GM19467 (cell line): ENCODE results near the gene MAPK11.

Experiments
- ATAC-seq: cut with Tn5 transposase; IDR thresholded peaks from one replicate; pipeline ENCODE4 v1.9.1; 2021; ENCODE audit warnings: mild to moderate bottlenecking, moderate library complexity; ENCODE audit not compliant: unreplicated experiment

The MAPK11 gene

DNA sequence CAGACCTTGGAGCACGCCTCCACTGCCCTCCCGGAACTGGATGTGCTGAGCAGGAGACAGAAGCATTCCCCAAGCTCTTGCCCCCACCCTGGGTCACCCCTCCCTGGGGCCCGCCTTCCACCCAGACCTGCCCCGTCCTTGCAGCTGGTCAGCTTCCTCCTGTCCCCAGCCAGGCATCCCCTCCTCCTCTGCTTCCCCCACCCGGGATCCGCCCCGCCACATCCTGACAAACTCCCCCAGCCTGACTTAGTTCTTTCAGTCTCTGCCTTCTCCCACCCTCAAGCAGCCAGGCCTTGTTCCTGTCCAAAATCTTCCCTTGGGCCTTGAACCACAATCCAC lies 38.4 kb upstream of the MAPK11 start:
- ATAC-seq, result no peak

DNA sequence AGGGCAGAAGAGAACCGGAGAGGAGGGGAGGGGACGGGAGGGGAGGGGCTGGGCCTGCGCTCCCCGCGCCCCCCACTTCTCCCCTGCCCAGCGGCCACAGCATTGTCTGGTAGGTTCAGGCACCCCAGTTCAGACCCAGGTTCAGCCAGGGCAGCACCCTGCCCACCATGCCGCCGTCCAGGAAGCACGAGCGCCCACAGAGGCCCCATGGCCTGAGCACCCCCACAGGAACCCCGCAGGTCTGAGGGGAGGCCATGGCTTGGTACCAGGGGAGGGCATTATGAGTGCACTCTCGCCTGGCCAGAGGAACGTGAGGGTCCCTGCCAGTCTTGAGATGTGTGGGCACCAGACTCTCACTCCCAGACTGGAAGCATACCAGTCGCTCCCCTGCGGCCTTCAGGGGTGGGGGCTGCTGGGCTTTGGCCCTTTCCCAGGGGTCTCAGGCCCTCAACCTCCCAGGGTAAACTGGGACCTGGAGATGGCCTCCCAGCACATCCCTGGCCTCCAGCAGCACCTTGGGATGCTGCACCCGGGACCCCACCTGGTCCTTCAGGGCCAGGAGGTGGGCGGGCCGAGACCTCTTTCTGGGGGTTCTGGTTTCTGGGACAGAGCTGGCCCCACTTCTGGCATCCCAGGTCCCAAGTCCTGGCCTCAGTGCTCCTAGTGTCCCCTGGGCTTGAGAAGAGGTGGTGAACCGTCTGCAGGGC lies 37.9 kb upstream of the MAPK11 start:
- ATAC-seq, result no peak

DNA sequence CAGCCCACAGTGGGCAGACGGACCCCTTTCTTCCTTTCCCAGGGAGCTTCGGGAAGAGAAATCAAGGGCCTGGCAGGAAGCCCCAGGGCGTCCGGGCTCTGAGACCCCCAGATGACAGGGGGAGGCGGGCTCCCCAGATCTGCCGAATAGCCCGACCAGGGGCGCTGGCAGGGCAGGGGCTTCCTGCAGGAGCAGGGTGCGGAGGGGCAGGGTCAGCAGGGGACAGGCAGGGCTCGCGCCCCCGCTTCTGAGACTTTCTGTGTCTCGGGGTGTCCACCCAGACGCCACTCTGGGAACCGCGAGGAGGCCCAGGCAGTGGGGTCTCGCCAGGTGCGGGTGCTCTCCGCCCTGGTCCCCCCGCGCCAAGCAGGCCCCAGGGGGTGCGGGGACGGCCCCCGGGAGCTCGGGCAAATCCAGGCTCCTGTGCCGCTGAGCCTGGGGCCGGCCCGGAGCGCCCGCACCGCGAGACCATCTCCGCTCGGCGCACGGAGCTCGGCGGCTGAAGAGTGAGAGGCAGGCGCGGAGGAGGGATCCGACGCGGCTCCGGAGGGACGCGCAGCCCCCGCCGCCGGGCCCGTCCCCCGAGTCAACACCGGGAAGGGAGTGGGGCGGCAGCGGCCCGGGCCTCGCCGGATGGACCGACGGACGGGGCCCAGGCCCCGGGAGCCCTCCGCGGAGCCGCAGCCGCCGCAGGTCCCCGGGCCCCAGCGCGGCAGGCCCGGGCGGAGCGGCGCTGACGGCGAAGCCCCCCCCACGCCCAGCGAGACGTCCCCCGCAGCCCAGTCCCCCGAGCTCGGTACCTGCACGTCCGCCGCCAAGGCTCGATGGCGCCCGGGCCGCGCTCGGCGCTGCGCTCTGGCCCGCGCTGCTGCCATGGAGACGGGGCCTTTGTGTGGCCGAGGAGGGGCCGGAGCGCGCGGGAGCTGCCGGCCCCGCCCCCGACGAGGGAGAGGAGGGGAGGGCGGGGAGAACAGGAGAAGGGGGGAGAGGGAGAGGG lies 36.9 kb upstream of the MAPK11 start, which contains the start of gene PLXNB2:
Gene PLXNB2, minus strand, starts transcription at position 894 of the 997 bp plus-strand sequence. CDS start 17,062 bp downstream, outside the sequence.
- ATAC-seq, result no peak

DNA sequence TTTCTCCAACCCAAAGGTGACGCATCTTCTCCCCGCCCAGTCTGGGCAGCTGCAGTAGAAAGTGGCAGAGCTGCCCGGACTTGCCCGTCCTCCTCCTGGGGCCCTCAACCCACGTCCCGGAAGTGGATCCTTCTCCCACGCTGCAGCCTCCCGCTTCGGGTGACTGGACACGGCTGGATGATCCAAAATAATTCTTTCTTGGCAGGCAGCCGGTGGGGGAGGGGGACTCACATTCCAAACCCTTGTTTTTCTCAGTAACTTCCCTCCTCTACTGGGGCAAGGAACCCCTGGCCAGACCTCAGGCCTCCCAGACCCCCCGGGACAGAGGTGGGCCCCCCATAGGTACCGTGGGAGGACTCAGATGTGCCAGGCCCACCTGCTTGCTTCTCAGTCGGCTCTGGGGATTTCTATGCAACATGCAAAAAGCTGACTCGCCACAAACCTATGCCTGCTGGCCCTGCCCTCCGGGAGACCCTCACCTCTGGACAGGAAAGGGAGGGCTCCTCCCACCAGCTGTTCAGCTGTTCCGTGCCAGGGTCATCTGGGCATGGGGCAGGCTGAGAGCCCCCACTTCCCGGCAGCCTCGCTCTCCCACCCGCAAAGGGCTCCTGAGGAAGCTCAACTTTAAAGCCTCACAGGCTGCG lies 35.9 kb upstream of the MAPK11 start:
- ATAC-seq, result no peak

DNA sequence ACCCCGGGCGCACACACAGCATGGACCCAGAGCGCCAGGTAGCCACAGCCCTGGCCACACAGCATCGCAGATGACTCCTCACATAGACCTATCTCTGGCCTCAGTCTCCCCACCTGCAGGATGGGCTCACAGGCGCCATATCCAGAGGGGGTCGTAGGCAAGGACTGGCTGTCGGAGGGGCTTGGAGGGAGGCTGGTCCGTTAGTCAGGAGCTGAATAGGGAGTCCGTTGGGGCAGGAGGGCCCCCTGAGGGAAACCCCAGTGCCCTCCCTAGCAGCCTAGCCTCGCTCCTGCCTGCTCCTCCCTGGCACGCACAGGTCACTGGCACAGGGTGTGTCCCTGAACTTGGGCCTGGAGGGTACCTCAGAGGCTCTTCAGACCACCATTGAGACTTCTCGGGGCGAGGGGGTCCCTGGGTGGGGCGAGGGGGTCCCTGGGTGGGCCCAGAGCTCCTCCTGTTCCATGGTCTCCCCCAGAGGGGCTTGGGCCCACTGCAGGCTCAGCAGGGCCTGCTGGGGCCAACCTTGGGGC lies 35.3 kb upstream of the MAPK11 start:
- no peak for ATAC-seq

DNA sequence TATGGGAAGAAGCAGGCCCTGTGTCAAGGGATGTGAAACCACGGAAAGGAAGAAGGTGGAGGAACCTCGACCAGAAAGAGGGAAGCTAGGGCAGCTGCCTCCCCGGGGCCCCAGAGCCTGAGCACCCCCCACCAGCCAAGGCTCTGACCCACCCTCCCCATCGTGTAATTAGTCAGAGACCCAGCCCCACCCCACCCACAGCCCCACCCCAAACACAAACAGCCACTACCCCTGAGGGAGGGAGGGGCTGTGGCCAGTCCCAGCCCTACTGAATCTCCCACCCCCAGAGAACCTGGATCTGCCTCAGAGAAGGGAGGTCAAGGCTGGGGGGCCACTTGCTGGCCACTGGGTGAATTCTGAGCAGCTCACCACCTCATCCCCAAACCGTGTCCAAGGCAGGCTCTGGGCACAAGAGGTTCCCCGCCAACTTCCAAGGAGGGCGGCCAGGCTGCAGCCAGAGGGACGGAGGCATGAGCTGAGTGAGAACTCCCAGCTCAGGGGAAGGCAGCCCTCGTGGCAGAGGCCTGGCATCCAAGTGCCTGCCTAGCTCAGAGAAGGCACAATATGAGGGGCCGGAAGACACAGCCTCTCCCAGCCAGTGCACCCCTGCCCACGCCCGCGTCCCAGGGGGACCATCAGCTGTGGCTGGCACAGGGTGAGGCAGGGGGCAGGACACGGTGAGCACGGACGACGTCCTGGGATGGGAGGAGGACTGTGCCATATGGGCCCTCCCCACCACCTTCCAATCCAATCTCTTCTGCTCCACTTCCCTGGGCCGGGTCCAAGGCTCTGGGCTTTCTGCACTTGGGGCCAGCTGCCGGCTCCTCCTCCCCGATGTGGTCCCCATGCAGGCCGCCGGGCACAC lies 34.6 kb upstream of the MAPK11 start:
- ATAC-seq, result no peak

DNA sequence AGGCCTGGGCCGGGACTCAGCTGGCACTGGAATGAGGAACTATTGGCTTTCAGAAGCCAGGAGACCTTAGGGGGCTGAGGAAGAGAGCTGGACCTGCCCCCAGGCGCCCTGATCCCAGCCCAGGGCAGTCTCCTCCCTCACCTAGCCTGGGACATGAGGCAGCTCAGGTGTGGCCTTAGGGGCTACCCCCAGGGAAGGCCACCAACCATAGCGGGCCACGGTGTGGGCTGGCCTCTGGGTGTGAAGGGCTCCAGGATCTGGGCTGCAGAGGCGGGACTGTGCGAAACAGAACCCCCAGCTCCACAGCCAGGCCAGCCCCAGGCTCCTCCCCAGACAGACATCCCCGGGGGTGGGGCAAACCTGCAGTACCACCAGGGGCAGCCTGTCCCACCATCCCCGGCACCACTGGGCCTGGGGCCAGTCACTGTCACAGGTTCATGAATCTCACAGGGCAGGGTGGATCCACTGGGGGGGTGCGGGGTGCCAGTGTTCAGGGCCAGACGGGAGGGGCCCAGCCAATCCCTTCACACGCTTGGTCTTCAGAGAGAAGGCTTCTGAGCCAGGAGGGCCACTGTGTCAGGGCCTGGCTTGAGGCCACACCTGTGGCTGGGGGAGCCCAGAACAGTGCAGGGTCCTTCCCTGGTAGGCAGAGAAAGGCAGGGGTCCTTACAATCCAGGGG lies 33.8 kb upstream of the MAPK11 start:
- no peak for ATAC-seq

DNA sequence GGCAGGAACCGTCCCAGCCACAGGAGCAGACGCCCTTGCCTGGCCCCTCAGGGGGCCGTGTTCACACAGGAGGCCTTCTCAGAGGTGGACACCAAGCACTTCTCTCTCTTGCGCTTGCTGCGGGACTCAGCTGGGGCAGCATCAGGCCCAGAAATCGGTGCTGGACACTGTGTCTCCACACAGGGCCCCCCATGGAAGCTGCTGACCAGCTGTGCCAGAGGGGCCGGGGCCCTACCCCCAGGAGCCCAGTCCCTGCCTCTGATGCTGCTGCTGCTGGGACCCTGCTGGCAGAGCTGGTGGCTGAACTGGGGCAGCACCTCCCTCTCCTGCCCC lies 33.3 kb upstream of the MAPK11 start:
- no peak for ATAC-seq

DNA sequence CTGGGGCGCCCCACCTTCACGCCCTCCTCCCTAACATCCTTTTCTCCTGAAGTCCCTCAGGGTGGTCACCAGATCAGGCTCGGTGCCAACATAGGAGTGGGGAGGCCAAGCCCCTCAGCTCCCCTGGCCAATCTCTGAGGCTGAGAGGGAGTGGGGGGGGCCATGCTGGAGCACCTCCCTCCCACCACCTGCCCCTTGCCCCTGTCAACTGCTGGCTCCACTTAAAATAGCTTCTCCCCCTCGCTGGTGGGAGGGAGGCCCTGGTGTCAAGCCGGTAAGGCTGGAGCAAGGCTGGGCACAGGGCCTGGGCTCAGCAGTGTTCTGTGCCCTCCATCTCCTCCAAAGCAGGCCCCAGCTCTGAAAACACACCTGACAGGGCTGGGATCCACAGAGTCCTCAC lies 32.4 kb upstream of the MAPK11 start:
- ATAC-seq, result no peak

DNA sequence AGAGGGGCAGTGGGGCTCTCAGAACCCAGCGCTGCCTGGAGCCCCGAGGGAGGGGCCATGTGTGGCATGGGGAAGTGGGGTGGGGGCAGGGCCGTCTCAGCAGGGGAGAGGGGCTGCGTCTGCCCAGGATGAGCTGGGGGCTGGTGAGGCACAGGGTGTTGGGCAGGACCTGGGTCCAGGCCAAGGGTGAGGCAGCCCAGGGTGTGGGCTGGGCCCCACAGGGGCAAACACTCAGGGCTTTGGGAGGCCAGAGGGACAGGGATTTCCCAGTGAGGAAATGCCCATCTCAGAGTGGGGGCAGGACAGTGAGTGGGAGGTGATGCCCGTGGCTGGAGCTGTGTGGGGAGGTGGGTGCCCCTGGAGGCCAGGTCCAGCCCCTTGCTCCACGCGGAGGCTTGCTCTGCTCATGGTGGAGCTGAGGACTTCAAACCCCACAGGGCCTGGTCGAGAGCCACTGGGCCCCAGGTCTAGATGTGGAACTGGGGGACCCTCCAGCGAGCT lies 31.9 kb upstream of the MAPK11 start:
- no peak for ATAC-seq

DNA sequence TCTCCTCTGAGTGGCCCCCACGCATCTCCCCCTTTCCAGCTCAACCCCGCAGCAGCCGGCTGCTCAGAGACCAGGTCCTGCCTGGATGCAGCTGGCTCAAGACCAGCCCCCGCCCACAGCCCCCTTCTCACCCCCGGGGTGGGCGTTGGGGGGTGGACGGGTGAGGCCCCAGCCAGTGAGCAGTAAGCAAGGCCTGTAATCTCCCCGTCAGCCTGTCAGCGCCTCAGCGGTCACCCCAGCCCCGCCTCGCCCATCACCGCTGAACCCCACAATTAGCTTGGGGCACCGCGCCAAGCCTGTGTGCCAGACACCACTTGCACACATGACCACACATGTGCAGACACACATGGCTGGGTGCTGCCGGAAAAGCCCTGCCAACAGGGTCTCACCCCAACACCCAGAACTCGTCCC lies 31.4 kb upstream of the MAPK11 start:
- ATAC-seq, result no peak

DNA sequence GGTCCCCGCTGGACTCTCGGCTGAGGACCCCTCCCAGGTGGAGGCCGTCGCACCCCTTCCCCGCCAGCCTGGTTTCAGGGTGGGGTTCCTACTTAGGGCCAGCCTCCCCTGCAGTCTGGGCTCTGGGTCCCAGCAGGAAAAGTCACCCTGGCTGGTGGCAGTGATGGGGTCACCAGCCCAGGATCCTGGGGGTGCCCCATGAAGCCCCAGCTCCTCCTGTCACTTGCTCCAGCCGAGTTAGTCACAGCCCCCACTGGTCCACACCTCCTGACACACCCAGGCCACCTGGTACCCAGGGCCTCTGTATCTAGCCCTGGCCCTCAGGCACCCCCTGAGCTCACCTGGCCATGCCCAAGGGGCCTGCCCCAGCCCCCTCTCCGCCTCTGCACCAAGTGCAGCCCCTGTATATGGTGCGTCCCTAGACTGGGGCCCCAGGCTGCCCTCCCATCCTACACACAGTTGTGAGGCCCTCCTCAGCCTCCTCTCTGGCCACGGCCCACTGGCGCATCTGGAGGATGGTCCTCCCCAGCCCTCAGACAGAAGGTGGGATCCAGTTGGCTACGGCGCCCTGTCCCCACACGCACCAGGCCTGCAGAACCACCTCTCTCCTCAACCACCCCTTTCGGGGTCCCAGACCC lies 30.6 kb upstream of the MAPK11 start:
- no peak for ATAC-seq

DNA sequence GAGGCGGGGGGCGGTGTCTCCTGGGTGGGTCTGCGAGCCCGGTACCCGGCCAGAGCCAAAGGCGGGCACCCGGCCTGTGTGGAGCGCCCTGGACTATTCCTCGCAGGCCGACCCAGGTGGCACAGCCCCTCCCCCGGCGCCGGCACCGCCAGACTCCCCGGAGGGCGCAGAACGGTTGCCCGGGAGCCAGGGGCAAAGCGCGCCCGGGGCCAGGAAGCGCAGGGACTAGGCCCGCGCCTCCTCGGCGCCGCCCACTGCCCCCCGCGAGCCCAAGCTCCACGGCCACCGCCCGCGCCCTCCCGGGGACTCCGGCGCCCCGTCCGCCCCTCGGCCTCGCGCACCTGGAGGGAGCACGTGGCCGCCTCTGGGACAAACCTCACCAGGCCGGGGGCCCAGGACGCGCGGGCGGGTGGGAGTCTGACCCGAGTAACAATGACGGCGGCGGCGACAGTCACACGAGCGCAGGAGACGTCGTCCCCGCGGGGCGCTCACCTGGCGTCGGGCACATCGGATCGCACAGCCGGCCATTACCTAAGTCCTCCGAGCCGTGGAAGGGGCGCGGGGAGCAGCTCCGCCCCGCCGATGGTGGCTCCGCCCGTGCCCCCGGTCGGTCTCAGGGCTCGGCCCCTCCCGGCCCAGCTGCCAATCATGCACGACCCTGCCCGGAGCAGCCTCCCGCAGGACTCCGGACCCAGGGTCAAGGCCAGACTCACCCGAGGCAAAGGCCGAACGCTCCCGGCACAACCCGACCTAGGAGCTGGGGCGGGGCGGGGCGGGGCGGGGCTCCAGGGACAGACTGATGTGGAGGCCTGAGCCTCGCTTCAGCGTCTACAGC lies 29.8 kb upstream of the MAPK11 start:
- ATAC-seq, result no peak

DNA sequence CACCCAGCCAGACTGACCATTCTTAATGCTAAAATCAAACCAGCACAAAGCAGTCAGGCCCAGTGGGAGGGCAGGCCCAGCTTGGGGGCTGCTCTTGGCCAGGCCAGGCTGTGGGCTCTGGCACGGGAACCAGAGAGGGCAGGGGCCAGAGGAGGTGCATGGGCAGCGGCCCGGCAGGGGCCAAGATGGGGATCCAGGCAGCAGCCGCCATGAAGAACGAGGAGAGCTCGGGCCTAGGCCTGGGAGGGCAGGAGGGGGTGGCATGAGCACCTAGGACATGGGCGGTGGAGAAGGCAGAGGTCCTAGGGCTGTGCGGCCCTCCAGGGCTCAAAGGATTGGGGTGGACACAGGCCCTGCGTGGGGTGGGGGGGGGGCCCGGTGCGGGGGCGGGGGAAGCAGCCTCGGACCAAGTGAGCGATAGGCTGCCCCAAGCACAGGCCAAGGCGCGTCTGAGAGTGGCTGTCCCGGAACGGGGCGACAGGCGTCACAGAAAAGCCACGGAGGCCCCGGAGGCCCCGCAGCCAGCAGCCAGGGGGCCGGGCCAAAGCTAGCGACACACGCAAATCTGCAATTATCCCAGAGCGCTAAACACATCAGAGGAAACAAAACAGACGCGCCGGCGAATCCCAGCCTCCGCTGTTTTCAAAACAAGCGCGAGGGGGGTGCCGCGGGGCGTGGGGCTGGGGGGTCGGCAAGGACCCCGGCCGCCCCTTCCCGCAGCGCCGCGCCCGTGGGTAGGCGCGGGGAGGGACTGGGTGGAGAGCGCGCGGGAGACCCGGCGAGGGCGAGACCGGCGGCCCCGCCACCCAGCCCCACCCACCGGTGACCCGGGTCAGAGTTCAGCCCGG lies 29.0 kb upstream of the MAPK11 start:
- no peak for ATAC-seq

DNA sequence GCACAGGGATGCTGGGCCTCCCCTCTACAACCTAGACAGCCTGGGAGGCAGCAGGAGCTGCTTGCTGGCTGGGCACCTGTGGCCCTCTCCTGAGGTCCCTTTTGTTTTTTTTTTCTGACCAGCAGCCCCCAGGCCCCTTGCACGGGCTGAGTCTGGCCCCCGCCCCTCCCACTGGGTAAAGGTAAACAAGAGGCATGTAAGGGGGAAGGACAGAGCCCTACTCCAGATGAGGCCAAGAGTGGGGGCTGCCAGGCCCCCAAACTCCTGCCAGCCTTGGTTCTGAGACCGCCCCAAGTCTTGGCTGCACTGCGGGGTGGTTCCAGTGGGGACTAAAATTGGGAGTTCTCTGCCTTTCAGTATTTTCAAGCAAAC lies 28.1 kb upstream of the MAPK11 start:
- ATAC-seq, result no peak

DNA sequence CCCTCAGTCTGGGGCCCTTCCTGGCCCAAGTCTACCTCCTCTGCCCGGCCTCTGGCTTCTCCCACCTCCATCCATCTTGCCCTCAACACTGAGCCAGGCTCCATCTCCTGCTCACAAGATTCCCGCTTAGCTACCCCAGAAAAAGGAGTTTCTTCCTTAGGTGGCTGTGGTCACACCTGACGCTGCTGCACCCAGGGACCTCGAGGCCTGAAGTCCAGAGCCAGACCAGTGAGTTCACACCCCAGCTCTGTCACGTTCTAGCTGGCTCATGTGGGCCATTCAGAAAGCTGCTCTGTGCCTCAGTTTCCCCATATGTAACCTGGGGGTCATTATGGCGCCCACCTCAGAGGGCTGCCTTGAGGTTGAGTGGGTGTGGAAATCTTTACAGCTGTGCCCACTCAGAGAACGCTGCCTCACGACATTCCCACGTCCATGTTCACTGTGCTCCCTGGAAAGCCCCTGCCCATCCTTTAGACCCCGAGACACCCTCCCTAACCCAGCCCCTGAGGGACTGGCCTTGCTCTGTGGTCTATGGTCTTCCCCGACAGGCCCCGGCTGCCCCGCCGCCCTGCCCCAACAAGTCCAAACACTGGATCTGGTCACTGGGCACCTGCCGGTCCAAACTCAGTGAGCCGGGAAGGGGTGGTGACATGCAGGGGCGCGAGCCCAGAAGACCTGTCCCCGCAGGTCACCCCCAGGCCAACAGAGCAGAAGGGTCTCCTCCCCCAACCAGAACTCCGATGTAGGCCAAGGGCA lies 27.5 kb upstream of the MAPK11 start:
- ATAC-seq, result no peak
